ENCODE data around the gene UNKL.

Gene UNKL

DNA sequence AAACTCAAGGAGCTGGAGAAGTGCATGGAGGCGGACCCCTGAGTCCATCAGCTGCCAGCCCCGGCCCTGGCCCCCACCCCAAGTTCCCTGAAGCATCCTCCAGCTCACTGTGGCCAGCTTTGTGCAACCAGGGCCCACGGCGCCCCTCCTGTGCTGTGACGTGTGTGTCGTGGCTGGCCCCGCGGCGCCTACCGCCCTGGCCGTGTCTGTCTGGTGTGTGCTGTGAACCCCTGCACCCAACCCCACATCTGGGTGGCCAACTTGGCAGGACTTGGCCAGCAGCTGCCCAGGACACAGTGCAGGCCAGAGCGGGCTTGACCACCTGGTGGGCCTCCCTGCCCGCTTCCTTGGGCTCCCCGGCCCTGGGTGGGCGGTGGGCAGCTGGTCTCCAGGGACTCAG, 66.1 kb downstream of the UNKL start:
- DNase-seq (ENCODE audit: extremely low read depth, low read depth) = no peak
- TF ChIP-seq, protein P1, sequence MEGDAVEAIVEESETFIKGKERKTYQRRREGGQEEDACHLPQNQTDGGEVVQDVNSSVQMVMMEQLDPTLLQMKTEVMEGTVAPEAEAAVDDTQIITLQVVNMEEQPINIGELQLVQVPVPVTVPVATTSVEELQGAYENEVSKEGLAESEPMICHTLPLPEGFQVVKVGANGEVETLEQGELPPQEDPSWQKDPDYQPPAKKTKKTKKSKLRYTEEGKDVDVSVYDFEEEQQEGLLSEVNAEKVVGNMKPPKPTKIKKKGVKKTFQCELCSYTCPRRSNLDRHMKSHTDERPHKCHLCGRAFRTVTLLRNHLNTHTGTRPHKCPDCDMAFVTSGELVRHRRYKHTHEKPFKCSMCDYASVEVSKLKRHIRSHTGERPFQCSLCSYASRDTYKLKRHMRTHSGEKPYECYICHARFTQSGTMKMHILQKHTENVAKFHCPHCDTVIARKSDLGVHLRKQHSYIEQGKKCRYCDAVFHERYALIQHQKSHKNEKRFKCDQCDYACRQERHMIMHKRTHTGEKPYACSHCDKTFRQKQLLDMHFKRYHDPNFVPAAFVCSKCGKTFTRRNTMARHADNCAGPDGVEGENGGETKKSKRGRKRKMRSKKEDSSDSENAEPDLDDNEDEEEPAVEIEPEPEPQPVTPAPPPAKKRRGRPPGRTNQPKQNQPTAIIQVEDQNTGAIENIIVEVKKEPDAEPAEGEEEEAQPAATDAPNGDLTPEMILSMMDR (IDR thresholded peaks at IDR 0.05; ENCODE audit: low read depth, low read length, missing control alignments) = no peak
- H3K4me3 ChIP-seq (replicated peaks; ENCODE audit: low read depth, low read length) = no peak overlapping the region

DNA sequence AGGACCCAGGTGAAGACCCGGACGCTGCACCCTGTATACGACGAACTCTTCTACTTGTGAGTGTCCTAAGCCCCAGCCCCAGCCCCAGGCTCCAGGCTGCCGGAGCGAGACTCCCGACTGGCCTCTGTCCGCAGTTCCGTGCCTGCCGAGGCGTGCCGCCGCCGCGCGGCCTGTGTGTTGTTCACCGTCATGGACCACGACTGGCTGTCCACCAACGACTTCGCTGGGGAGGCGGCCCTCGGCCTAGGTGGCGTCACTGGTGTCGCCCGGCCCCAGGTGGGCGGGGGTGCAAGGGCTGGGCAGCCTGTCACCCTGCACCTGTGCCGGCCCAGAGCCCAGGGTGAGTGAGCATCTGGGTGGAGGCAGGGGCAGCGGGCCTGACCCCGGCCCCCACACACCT, 66.5 kb downstream of the UNKL start:
- no peak for DNase-seq (ENCODE audit: extremely low read depth, low read depth)
- H3K4me3 ChIP-seq (replicated peaks; ENCODE audit: low read depth, low read length) = no peak overlapping the region
- TF ChIP-seq, protein P1 (IDR thresholded peaks at IDR 0.05; ENCODE audit: low read depth, low read length, missing control alignments) = no peak

DNA sequence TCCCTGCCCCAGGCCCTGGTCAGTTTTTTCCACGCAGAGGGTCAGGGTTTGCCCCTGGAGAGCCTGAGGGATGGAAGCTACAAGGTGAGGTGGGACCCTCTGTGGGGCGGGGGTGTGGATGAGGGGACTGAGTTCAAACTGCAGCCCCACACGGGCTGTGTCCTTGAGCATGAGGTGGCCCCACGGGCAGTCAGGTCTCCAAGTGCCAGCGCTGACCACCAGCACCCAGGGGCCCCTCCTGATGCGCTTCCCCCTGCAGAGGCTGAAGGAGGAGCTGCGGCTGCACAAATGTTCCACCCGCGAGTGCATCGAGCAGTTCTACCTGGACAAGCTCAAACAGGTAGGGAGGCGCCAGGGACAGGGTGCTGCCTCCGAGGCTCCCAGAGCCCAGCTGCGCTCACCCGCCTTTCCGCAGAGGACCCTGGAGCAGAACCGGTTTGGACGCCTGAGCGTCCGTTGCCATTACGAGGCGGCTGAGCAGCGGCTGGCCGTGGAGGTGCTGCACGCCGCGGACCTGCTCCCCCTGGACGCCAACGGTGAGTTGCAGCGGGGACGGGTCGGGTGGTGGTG, 67.1 kb downstream of the UNKL start:
- no peak overlapping the region for H3K4me3 ChIP-seq (replicated peaks; ENCODE audit: low read depth, low read length)
- TF ChIP-seq, protein P1 (IDR thresholded peaks at IDR 0.05; ENCODE audit: low read depth, low read length, missing control alignments) = no peak
- DNase-seq (ENCODE audit: extremely low read depth, low read depth) = no peak

DNA sequence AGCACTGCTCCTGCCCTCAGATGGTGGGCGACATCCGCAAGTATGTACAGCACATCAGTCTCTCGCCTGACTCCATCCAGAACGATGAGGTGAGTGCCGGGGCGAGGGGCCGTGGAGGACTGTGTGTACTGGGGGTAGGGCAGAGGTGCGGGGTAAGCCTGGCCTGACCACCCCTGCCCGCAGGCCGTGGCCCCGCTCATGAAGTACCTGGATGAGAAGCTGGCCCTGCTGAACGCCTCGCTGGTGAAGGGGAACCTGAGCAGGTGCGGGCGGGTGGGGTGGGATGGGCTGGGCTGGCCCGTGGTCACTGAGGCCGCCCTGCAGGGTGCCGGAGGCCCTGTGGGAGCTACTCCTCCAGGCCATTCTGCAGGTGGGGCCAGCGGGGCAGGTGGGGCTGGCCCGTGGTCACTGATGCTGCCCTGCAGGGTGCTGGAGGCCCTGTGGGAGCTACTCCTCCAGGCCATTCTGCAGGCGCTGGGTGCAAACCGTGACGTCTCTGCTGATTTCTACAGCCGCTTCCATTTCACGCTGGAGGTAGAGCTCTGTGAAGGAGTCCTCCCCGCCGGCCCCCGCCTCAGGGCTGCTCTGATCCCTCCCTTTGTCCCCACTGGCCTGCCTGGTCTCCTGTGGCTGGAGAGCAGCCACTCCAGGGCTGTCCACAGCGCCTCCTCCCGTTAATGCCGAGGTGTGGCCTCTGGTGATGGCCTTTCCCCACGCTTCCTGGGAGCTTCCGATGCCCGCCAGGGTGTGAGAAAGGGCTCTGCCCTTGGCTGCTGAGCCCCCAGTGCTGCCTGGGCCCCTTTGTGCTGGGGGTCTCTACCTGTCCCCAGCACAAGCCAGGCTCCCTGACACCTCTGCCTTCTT, 67.8 kb downstream of the UNKL start:
- H3K4me3 ChIP-seq (replicated peaks; ENCODE audit: low read depth, low read length) = no peak overlapping the region
- no peak for DNase-seq (ENCODE audit: extremely low read depth, low read depth)
- TF ChIP-seq, protein P1 (IDR thresholded peaks at IDR 0.05; ENCODE audit: low read depth, low read length, missing control alignments) = no peak

DNA sequence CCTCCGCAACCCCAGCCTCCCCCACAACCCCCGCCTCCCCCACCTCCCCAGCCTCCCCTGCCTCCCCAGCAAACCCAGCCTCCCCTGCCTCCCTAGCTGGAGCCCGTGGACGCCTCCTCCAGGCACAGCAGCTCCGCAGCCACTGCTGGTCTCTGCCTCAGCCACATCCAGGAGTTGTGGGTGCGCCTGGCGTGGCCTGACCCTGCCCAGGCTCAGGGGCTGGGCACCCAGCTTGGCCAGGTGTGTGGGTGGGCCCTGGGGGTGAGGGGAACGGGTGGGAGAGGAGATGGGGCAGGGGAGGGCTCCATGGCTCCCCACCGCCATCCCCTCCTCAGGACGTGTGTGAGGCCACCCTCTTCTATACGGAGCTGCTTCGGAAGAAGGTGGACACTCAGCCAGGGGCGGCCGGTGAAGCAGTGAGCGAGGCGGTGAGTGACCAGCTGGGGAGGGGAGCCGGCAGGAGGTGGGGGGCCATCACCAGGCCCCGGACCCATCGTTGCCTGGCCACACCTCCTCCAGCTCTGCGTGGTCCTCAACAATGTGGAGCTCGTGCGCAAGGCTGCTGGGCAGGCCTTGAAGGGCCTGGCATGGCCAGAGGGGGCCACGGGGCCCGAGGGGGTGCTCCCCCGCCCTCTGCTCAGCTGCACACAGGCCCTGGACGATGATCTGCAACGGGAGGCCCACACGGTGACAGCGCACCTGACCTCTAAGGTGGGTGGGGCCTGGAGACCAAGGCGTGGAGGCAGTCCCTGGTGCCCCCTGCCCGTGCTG, 68.7 kb downstream of the UNKL start:
- H3K4me3 ChIP-seq (replicated peaks; ENCODE audit: low read depth, low read length) = no peak overlapping the region
- no peak for DNase-seq (ENCODE audit: extremely low read depth, low read depth)
- TF ChIP-seq, protein P1 (IDR thresholded peaks at IDR 0.05; ENCODE audit: low read depth, low read length, missing control alignments) = no peak

DNA sequence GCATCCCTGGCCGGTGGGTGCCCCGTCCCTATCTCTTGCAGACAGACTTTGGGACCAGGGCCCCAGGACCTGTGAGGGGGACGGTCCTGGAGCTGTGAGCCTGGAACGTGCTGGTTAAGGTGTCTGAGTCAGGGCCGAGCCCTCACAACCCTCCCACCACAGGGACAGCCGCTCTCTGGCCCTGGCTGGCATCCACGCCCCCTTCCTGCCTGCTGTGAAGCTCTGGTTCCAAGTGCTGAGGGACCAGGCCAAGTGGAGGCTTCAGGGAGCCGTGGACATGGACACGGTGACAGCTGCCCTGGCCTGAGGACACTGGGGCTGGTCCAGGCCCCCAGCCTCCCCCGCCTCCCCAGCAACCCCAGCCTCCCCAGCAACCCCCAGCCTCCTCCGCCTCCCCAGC, 69.4 kb downstream of the UNKL start:
- H3K4me3 ChIP-seq (replicated peaks; ENCODE audit: low read depth, low read length) = no peak overlapping the region
- no peak for DNase-seq (ENCODE audit: extremely low read depth, low read depth)
- TF ChIP-seq, protein P1 (IDR thresholded peaks at IDR 0.05; ENCODE audit: low read depth, low read length, missing control alignments) = no peak

Data from HFF-Myc (cell line).